IgD-negative memory B cell (primary cell): Measurements from ENCODE around the gene HSPB2. TPM values are rescaled to one million over a fixed set of nuclear protein-coding genes. Genes with fewer than 3 reads are reported as not detected.
"Not testable (repeated sequence)": the region's sequence is repeated elsewhere in the genome, so short reads cannot be mapped to it uniquely, and the experiment has no call there.

ENCODE experiments used
- H3K27ac Mint-ChIP-seq, 3 donors: one replicate each; pipeline ENCODE4 v1.8.0; 2020 to 2022; ENCODE audit warnings: mild to moderate bottlenecking in 3 of 3, mixed read lengths in 3 of 3, moderate library complexity in 1 of 3
- H3K27me3 Mint-ChIP-seq: one replicate; pipeline ENCODE4 v1.8.0; 2021; ENCODE audit warnings: mixed read lengths
- H3K36me3 Mint-ChIP-seq: one replicate; pipeline ENCODE4 v1.8.0; 2020; ENCODE audit warnings: mild to moderate bottlenecking, mixed read lengths
- H3K4me1 Mint-ChIP-seq, 3 donors: one replicate each; pipeline ENCODE4 v1.8.0; 2020 to 2022; ENCODE audit warnings: mixed read lengths in 3 of 3, mild to moderate bottlenecking in 1 of 3
- H3K4me3 Mint-ChIP-seq, 4 donors: one replicate each; pipeline ENCODE4 v1.8.0; 2020 to 2022; ENCODE audit warnings: mild to moderate bottlenecking in 4 of 4, mixed read lengths in 4 of 4, moderate library complexity in 3 of 4
- H3K9me3 Mint-ChIP-seq, 3 donors: one replicate each; pipeline ENCODE4 v1.8.0; 2020 to 2021; ENCODE audit warnings: mixed read lengths in 3 of 3, mild to moderate bottlenecking in 1 of 3
- polyA plus RNA-seq: library from polyadenylated mRNA; unstranded; fragments of 300-500 nt; fragmentation: Illumina TruSeq; gene quantifications from one replicate; pipeline ENCODE4 v1.2.3, GENCODE V29; 2021

Gene HSPB2
- polyA plus RNA-seq = not detected

GRCh38 chr11:111912535-111912934 lies at the start of gene HSPB2:
TSS of gene HSPB2 (plus strand) at chr11:111912734. CDS start at chr11:111912830, 96 bp downstream.
- H3K4me3 Mint-ChIP-seq = no peak within 1 kb of the TSS
- peaks cover 0 to 4% (median 0%) of the 10 kb centered on the region in 3 donors for H3K4me1 Mint-ChIP-seq
- H3K27me3 Mint-ChIP-seq = peaks cover 39% of the 10 kb centered on the region
- H3K9me3 Mint-ChIP-seq = no peaks in the 10 kb centered on the region
- H3K27ac Mint-ChIP-seq = no peak within 1 kb of the TSS
- H3K36me3 Mint-ChIP-seq = no peaks in the 10 kb centered on the region

DNA sequence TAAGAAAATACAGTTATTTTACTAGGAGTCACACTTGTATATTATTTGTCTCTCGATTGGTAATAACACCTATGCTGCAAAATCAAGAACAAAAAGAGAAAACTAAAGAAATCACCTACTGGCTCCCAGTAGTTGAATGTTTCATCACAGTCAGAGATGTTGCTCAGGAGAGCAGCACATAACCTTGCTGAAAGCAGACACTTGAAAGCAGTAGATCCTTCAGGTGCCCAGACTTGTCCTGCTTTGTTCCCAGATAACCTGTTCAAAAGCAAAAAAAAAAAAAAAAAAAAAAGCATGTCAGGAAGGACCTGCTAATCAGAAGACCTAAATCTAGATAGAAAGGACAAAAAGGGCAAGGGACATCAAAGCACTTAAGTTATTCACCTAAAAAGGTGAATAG lies 42.4 kb upstream of the HSPB2 start:
- Mint-ChIP-seq H3K36me3 (peaks cover 8% of the 10 kb centered on the region), H3K27me3 (no peaks in the 10 kb centered on the region), H3K4me3 (peak overlapping the region in 2 of 4 donors; percentile 51 to 89), H3K4me1 (peaks cover 11 to 17% (median 14%) of the 10 kb centered on the region in 3 donors), H3K27ac (peak overlapping the region in 1 of 3 donors; percentile 89), H3K9me3 (no peaks in the 10 kb centered on the region)

DNA sequence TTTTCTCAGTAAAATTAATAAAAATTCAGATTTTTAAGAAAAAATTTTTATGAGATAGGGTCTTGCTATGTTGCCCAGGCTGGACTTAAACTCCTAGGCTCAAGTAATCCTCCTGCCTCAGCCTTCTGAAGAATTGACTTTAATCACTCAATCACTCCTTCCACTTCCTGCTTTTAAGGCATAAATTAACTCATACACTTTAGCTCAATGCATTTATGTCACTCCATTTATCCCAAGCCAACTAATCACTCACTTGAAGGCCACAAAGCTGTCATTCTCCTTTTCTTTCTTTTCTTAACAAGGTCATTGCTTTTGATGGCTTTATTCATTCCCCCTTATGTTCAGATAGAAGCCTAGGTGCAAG lies 42.0 kb upstream of the HSPB2 start:
- Mint-ChIP-seq H3K4me3 (peak overlapping the region; percentile 89 to 97 (median 94)), H3K27me3 (no peaks in the 10 kb centered on the region), H3K36me3 (peaks cover 8% of the 10 kb centered on the region), H3K9me3 (no peaks in the 10 kb centered on the region), H3K4me1 (peaks cover 11 to 17% (median 14%) of the 10 kb centered on the region in 3 donors), H3K27ac (peak overlapping the region; percentile 79 to 94 (median 89))

DNA sequence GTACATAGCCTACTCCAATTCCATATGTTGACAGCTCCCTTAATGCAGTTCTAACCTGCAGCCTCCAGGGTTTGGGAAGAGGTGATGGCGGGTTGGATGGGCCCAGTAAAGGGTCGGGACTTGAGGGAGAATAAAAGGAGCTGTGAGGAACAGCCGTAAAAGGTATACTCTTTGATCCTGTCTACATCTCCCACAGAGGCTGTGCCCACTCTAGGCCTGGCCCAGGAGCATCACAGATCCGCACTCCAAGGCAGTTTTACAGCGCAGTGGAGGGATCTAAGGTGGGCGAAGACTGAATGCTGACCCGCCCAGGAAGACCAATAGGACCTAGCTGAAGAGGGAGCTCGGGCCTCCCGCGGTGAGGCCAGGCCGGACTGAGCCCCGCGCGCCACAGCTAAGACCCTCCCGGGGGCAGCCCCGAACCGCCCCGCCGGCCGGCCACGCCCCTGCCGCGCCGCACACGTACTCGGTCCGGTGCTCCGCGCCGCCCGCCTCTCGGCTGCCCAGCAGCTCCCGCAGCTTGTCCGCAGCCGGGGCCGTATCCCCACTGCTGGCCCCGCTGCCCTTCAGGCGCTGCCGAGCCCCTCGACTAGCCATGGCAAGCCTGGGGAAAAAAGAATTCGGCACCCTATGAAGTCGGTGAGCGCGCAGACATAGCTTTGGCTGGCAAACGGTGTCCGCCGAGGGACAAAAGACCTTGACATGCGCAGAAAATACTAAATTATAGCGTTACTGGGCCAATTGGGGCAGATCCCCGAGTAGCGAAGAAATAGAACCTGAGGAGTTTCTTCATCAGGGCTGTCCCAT lies 41.4 kb upstream of the HSPB2 start, which contains the start of gene ALG9:
TSS of gene ALG9 (minus strand) at position 696 of the 807 bp plus-strand sequence. CDS start at position 597, 99 bp downstream.
- Mint-ChIP-seq H3K4me3 (peak within 1 kb of the TSS; percentile 89 to 97 (median 94)), H3K9me3 (no peaks in the 10 kb centered on the region), H3K27me3 (no peaks in the 10 kb centered on the region), H3K27ac (peak within 1 kb of the TSS; percentile 79 to 94 (median 89)), H3K4me1 (peaks cover 11 to 17% (median 14%) of the 10 kb centered on the region in 3 donors), H3K36me3 (peaks cover 8% of the 10 kb centered on the region)

DNA sequence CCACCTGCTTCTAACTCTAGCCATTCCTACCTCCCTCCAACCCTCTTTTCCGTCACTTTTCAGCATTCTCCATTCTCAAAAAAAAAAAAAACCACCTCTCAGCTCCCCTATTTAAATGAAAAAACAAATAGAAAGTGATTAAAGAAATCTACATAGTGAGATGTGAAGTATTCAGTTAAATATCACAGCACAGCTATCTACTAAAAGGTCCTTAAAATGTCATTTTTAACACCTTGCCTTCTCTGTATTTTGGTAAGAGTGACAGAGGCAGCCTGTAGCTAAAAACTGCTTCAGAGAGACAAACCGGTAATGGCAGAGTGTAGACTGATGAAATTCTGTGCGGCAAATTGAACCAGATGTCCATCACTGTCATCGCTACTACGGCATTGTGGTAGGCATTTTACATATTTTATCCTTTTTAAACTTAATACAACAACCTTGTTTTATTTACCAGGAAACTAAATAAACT lies 40.8 kb upstream of the HSPB2 start:
- no peaks in the 10 kb centered on the region for H3K27me3 Mint-ChIP-seq
- H3K27ac Mint-ChIP-seq = peak overlapping the region; percentile 79 to 94 (median 89)
- peak overlapping the region; percentile 89 to 97 (median 94) for H3K4me3 Mint-ChIP-seq
- no peaks in the 10 kb centered on the region for H3K9me3 Mint-ChIP-seq
- peaks cover 11 to 14% (median 13%) of the 10 kb centered on the region in 3 donors for H3K4me1 Mint-ChIP-seq
- H3K36me3 Mint-ChIP-seq = peaks cover 8% of the 10 kb centered on the region

DNA sequence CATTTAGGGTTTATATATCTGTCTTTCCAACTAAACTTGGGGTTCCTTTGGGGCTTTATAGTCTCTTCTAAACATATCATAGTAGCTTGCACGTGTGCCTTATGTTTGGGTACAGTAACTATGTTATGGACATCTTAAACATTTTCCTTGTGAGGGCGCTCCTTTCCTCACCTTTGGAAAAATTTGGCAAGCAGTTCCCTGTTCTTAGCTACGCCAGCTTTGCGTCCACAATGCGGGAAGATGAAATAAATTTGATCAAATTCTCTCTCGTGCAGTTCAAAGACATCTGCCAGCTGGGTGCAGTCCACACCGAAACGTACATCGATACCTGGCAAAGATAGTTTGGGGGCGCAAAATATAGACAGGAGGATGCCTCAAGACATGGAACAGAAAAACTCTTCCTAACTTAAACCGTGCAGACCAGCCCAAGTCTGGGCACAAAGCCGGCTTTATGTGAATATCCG lies 34.1 kb upstream of the HSPB2 start:
- Mint-ChIP-seq H3K9me3 (no peaks in the 10 kb centered on the region), H3K4me3 (peak overlapping the region; percentile 93 to 99 (median 98)), H3K4me1 (peaks cover 7 to 17% (median 17%) of the 10 kb centered on the region in 3 donors), H3K36me3 (peaks cover 4% of the 10 kb centered on the region), H3K27me3 (no peaks in the 10 kb centered on the region), H3K27ac (peak overlapping the region; percentile 95 to 100 (median 96))

DNA sequence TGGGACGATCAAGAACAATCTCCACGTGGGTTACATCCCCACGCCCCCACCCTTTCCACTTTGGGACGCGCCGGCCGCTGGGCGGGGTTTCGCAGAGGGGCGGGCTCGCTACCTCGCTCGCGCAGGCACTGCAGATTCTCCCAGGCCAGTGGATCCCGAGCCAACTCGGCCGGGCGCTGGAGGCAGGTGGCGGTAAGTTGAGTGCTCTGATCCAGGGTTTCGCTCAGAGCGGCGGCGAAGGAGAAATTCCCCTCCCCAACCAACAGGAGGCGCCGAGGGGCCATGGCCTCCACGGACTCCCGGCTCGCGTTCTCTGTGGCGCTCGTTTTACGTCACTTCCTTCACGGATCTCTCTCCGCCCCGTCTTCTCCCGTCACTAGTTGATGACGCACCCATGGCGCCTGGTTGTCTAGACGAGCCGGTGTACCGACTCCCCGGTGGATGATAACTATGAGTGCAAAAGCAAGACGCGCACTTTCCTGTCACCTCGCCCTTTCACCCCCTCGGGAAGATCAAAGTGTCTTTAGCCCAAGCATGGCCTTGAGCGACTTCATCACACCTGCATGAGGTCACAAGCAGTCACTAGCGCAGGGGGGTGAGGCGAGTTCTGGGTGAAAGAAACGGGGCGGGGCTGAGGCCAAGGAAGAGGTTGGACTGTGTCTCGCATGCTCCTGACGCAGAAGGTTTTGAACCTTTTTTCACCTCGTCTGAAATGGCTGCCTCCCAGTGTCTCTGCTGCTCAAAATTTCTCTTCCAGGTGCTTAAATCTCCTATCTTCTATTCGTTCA lies 33.5 kb upstream of the HSPB2 start, which contains the start of the genes CFAP68 and FDXACB1:
TSS of gene CFAP68 (plus strand) at position 693 of the 788 bp plus-strand sequence. CDS start at position 713, 20 bp downstream.
TSS of gene FDXACB1 (minus strand) at position 317 of the 788 bp plus-strand sequence. CDS start at position 284, 33 bp downstream.
- Mint-ChIP-seq H3K4me1 (peaks cover 7 to 17% (median 17%) of the 10 kb centered on the region in 3 donors), H3K4me3 (peak within 1 kb of the TSS; percentile 93 to 99 (median 98)), H3K27ac (peak within 1 kb of the TSS; percentile 95 to 100 (median 96)), H3K36me3 (peaks cover 4% of the 10 kb centered on the region), H3K9me3 (no peaks in the 10 kb centered on the region), H3K27me3 (no peaks in the 10 kb centered on the region)

DNA sequence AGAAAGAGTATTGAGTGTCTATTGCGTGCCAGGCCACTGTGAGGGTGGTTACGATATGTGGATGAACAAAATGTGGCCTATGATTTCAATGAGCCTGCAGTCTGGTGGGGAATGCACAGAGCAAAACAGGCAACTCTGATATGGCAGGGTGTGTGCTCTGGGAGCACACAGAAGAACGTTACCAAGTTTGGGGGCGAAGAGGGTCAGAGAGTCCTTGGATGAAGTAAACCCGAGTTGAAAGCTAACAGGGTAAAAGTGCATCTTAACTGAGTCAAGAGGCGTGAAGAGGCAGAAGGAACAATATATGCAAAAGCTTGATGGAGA lies 32.9 kb upstream of the HSPB2 start:
- H3K27ac Mint-ChIP-seq = peak overlapping the region; percentile 95 to 100 (median 96)
- H3K36me3 Mint-ChIP-seq = peaks cover 4% of the 10 kb centered on the region

DNA sequence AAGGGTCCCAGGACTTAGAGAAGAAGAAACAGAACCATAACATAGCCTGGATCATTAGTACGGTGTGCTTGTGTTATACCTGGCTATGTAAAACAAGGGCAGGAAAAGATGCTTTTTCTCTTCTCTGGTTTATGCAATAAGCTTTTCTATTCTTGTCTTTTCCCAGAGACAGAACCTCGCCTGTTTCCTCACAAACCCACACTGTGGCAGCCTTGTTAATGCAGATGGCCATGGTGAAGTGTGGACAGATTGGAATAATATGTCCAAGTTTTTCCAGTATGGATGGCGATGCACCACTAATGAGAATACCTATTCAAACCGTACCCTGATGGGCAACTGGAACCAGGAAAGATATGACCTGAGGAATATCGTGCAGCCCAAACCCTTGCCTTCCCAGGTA lies 30.3 kb upstream of the HSPB2 start:
- Mint-ChIP-seq H3K4me1 (peaks cover 7 to 17% (median 13%) of the 10 kb centered on the region in 3 donors), H3K36me3 (no peaks in the 10 kb centered on the region), H3K4me3 (no peak overlapping the region), H3K27ac (peak overlapping the region in 1 of 3 donors; percentile 96), H3K27me3 (no peaks in the 10 kb centered on the region), H3K9me3 (no peaks in the 10 kb centered on the region)

More for the DNA sequence above, 32.9 kb upstream of the HSPB2 start:
- peak overlapping the region; percentile 93 to 99 (median 98) for H3K4me3 Mint-ChIP-seq
- no peaks in the 10 kb centered on the region for H3K9me3 Mint-ChIP-seq
- no peaks in the 10 kb centered on the region for H3K27me3 Mint-ChIP-seq
- peaks cover 7 to 17% (median 17%) of the 10 kb centered on the region in 3 donors for H3K4me1 Mint-ChIP-seq

DNA sequence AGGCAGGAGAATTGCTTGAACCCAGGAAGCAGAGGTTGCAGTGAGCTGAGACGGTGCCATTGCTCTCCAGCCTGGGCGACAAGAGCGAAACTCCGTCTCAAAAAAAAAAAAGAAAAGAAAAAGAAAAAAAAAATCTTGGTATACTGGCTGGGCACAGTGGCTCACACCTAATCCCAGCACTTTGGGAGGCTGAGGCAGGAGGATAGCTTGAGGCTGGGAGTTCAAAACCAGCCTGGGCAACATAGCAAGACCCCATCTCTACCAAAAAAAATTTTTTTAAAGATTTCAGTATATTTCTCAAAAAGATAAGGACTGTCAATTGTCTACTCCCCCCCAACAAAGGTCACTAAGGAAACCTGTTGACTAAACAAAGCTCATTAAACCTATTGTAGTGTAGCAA lies 27.5 kb upstream of the HSPB2 start:
- H3K4me3 Mint-ChIP-seq, H3K36me3 Mint-ChIP-seq, H3K4me1 Mint-ChIP-seq, H3K27me3 Mint-ChIP-seq, H3K27ac Mint-ChIP-seq, H3K9me3 Mint-ChIP-seq: not testable (repeated sequence)

GRCh38 chr11:111886032-111886431 lies 26.5 kb upstream of the HSPB2 start:
- peaks cover 4% of the 10 kb centered on the region for H3K36me3 Mint-ChIP-seq

GRCh38 chr11:111886844-111887243 lies 25.7 kb upstream of the HSPB2 start:
- Mint-ChIP-seq H3K27me3 (no peaks in the 10 kb centered on the region), H3K27ac (peak overlapping the region in 1 of 3 donors; percentile 60), H3K9me3 (no peaks in the 10 kb centered on the region), H3K4me1 (peaks cover 0 to 1% (median 0%) of the 10 kb centered on the region in 3 donors), H3K4me3 (no peak overlapping the region), H3K36me3 (peaks cover 4% of the 10 kb centered on the region)

More at GRCh38 chr11:111886032-111886431, 26.5 kb upstream of the HSPB2 start:
- Mint-ChIP-seq H3K9me3 (no peaks in the 10 kb centered on the region), H3K27ac (no peak overlapping the region), H3K27me3 (no peaks in the 10 kb centered on the region), H3K4me3 (no peak overlapping the region), H3K4me1 (peaks cover 0 to 2% (median 1%) of the 10 kb centered on the region in 3 donors)

DNA sequence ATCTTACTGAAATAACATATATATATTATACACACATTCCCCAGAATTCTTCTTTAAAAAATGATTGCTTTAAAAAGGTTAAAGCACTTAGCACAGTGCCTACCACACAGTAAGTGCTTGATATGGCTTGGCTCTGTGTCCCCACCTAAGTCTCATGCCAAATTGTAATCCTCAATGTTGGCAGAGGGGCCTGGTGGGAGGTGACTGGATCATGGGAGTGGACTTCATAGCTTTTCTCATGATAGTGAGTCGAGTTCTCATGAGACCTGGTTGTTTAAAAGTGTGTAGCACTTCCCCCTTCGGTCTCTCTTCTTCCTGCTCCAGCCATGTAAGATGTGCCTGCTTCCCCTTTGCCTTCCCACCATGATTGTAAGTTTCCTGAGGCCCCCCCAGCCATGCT lies 7.1 kb upstream of the HSPB2 start:
- peaks cover 4% of the 10 kb centered on the region for H3K27me3 Mint-ChIP-seq
- H3K9me3 Mint-ChIP-seq = peaks cover 0 to 4% (median 0%) of the 10 kb centered on the region in 3 donors
- peaks cover 5% of the 10 kb centered on the region for H3K36me3 Mint-ChIP-seq
- no peak overlapping the region for H3K27ac Mint-ChIP-seq
- H3K4me3 Mint-ChIP-seq = no peak overlapping the region
- no peaks in the 10 kb centered on the region for H3K4me1 Mint-ChIP-seq

DNA sequence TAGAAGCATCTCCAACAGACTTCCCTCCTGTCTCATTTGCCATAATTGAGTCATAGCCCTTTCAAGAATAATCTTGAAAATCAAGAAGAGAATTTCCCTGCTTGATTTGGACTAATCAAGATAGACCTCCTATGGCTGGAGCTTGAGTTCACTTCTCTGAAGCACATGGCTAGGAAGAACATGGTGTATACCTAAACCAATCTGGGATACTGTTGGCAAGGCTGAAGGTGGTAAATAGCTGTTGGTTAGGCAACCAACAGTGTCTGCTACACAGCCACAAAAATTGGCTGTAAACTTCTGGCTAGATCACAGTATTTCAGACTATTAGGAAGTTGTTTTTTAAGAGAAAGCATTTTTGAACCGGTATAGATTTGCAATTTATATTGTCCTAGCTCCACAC lies 5.9 kb upstream of the HSPB2 start:
- Mint-ChIP-seq H3K36me3 (peaks cover 2% of the 10 kb centered on the region), H3K9me3 (peaks cover 0 to 4% (median 0%) of the 10 kb centered on the region in 3 donors), H3K27me3 (peaks cover 13% of the 10 kb centered on the region), H3K4me3 (no peak overlapping the region), H3K27ac (no peak overlapping the region), H3K4me1 (peaks cover 0 to 4% (median 0%) of the 10 kb centered on the region in 3 donors)
